Measurements from ENCODE around the gene VARS2.

- TF ChIP-seq ZFP30 (CRISPR knock-in tag; IDR thresholded peaks at IDR 0.05) (peak; percentile 84), PPARA (CRISPR knock-in tag; IDR thresholded peaks at IDR 0.05; ENCODE audit: borderline replicate concordance) (no peak)
These were observed 42.4 kb upstream of the VARS2 start for GRCh38 chr6:30871592-30872183.

Measured in SK-N-SH treated with all-trans-retinoic acid at 6 μM for 48 hours (cell line).